IMR-90 (cell line): Measurements from ENCODE around the gene ZNF764. TPM values are rescaled to one million over a fixed set of nuclear protein-coding genes. Genes with fewer than 3 reads are reported as not detected.
A peak's percentile ranks its signal among the peaks of the same experiment; 100 is the strongest.

Experiments used
- ATAC-seq: fragments of 200-7000 bp; cut with Tn5 transposase; 2 replicates; pipeline ENCODE4 v1.9.1; 2020; ENCODE audit warnings: low read depth, mild to moderate bottlenecking, moderate library complexity
- BruUV-seq: library from RNA; stranded (reverse); fragments of 400-500 nt; replicated peaks from 2 replicates; lab custom pipeline; 2021; lab: Mats Ljungman, UMichigan
- CTCF ChIA-PET: fragments of 300-600 bp; formaldehyde crosslinking; extraction: SDS; loops from one replicate; lab custom pipeline; 2021; ENCODE audit warnings: antibody characterized with exemption; lab: Yijun Ruan, JAX
- POLR2A ChIA-PET: fragments of 300-600 bp; sonication (Branson Sonifier 250); formaldehyde crosslinking; loops from one replicate; lab custom pipeline; 2022; ENCODE audit warnings: antibody characterized with exemption; ENCODE audit not compliant: unreplicated experiment; lab: Charles Lee
- DNase-seq: peaks from one replicate; pipeline ENCODE4 v3.0.0; 2013
- H2AFZ ChIP-seq: replicated peaks from 2 replicates; pipeline ENCODE3; 2013; ENCODE audit warnings: low read length, mild to moderate bottlenecking; ENCODE audit not compliant: poor library complexity
- H2AK5ac ChIP-seq: 2 replicates; pipeline ENCODE4 v1.6.1; 2013; ENCODE audit warnings: low read depth, low read length, inconsistent platforms
- H2AK9ac ChIP-seq: replicated peaks from 2 replicates; pipeline ENCODE3; 2013; ENCODE audit warnings: mild to moderate bottlenecking, low read depth, low read length, moderate library complexity; ENCODE audit not compliant: poor library complexity
- H2BK120ac ChIP-seq: 2 replicates; pipeline ENCODE4 v1.6.1; 2013; ENCODE audit warnings: low read depth, low read length, inconsistent platforms
- H2BK15ac ChIP-seq: 3 replicates; pipeline ENCODE4 v1.6.1; 2013; ENCODE audit warnings: low read depth, low read length, inconsistent platforms
- H2BK20ac ChIP-seq: 2 replicates; pipeline ENCODE4 v1.6.1; 2013; ENCODE audit warnings: low read depth, mild to moderate bottlenecking, inconsistent platforms, low read length, moderate library complexity
- H2BK5ac ChIP-seq: 2 replicates; pipeline ENCODE4 v1.6.1; 2013; ENCODE audit warnings: mild to moderate bottlenecking, low read depth, low read length, inconsistent platforms; ENCODE audit not compliant: poor library complexity, severe bottlenecking
- H3K14ac ChIP-seq: replicated peaks from 2 replicates; pipeline ENCODE4 v1.6.1; 2013; ENCODE audit warnings: low read depth, low read length, inconsistent platforms
- H3K18ac ChIP-seq: 2 replicates; pipeline ENCODE4 v1.6.1; 2013; ENCODE audit warnings: low read depth, low read length, control low read depth
- H3K23ac ChIP-seq: 2 replicates; pipeline ENCODE4 v1.6.1; 2013; ENCODE audit warnings: low read depth, low read length, inconsistent platforms
- H3K27ac ChIP-seq: 2 replicates; pipeline ENCODE4 v1.5.1; 2013; ENCODE audit warnings: mild to moderate bottlenecking, control low read depth, low read length; ENCODE audit not compliant: insufficient read depth
- H3K27me3 ChIP-seq: 2 replicates; pipeline ENCODE4 v1.6.1; 2013; ENCODE audit warnings: low read length; ENCODE audit not compliant: control insufficient read depth, insufficient read depth
- H3K36me3 ChIP-seq: 2 replicates; pipeline ENCODE4 v1.6.1; 2013; ENCODE audit warnings: low read length, mixed read lengths; ENCODE audit not compliant: control insufficient read depth, insufficient read depth
- H3K4ac ChIP-seq: 2 replicates; pipeline ENCODE4 v1.6.1; 2013; ENCODE audit warnings: low read depth, low read length, inconsistent platforms
- H3K4me1 ChIP-seq: 2 replicates; pipeline ENCODE4 v1.6.1; 2013; ENCODE audit warnings: low read length, mixed read lengths; ENCODE audit not compliant: control insufficient read depth, insufficient read depth
- H3K4me2 ChIP-seq: 2 replicates; pipeline ENCODE4 v1.6.1; 2013; ENCODE audit warnings: low read depth, mild to moderate bottlenecking, control low read depth, low read length, moderate library complexity
- H3K4me3 ChIP-seq: 2 replicates; pipeline ENCODE4 v1.5.1; 2013; ENCODE audit warnings: low read depth, mild to moderate bottlenecking, control low read depth, low read length, moderate library complexity; ENCODE audit not compliant: insufficient read depth
- H3K56ac ChIP-seq: 2 replicates; pipeline ENCODE4 v1.6.1; 2013; ENCODE audit warnings: low read length, inconsistent platforms; ENCODE audit not compliant: insufficient read depth; ENCODE audit errors: extremely low read depth
- H3K79me1 ChIP-seq, 2 experiments: 2 replicates each; pipeline ENCODE4 v1.6.1; 2013; ENCODE audit warnings: low read length in 2 of 2, inconsistent platforms in 1 of 2, low read depth in 1 of 2
- H3K9ac ChIP-seq: 2 replicates; pipeline ENCODE4 v1.6.1; 2013; ENCODE audit warnings: low read depth, low read length, control low read depth
- H3K9me1 ChIP-seq: 2 replicates; pipeline ENCODE4 v1.6.1; 2013; ENCODE audit warnings: low read length, inconsistent platforms; ENCODE audit not compliant: insufficient read depth
- H3K9me3 ChIP-seq: 2 replicates; pipeline ENCODE4 v1.6.1; 2013; ENCODE audit warnings: low read length; ENCODE audit not compliant: control insufficient read depth, insufficient read depth
- H4K20me1 ChIP-seq: 2 replicates; pipeline ENCODE4 v1.6.1; 2013; ENCODE audit warnings: low read length, inconsistent platforms; ENCODE audit not compliant: insufficient read depth
- H4K5ac ChIP-seq: 2 replicates; pipeline ENCODE4 v1.6.1; 2013; ENCODE audit warnings: mild to moderate bottlenecking, low read depth, low read length, control low read depth
- H4K8ac ChIP-seq, 2 experiments: 2 replicates each; pipeline ENCODE4 v1.6.1; 2013; ENCODE audit warnings: low read depth in 2 of 2, low read length in 2 of 2, control low read depth in 1 of 2, inconsistent platforms in 1 of 2
- H4K91ac ChIP-seq: 2 replicates; pipeline ENCODE4 v1.6.1; 2013; ENCODE audit warnings: low read depth, low read length, inconsistent platforms; ENCODE audit not compliant: insufficient read depth
- CEBPB ChIP-seq: IDR thresholded peaks from 2 replicates; pipeline ENCODE4 v1.6.1; 2012; ENCODE audit warnings: low read depth, low read length, improper control_type of control experiment
- CHD1 ChIP-seq: IDR thresholded peaks from 2 replicates; pipeline ENCODE4 v1.6.1; 2012; ENCODE audit warnings: low read depth, low read length, improper control_type of control experiment
- MAZ ChIP-seq: IDR thresholded peaks from 2 replicates; pipeline ENCODE4 v1.6.1; 2012; ENCODE audit warnings: low read depth, mild to moderate bottlenecking, low read length, improper control_type of control experiment, moderate library complexity, borderline replicate concordance
- MXI1 ChIP-seq: IDR thresholded peaks from 2 replicates; pipeline ENCODE4 v1.6.1; 2012; ENCODE audit warnings: low read depth, mild to moderate bottlenecking, low read length, moderate library complexity, borderline replicate concordance
- POLR2A ChIP-seq: IDR thresholded peaks from 2 replicates; pipeline ENCODE4 v1.6.1; 2012; ENCODE audit warnings: mild to moderate bottlenecking, low read depth, low read length
- RAD21 ChIP-seq: IDR thresholded peaks from 2 replicates; pipeline ENCODE4 v1.6.1; 2012; ENCODE audit warnings: low read length, improper control_type of control experiment
- RCOR1 ChIP-seq: IDR thresholded peaks from 2 replicates; pipeline ENCODE4 v1.6.1; 2012; ENCODE audit warnings: mild to moderate bottlenecking, low read length, improper control_type of control experiment; ENCODE audit not compliant: insufficient replicate concordance
- SMC3 ChIP-seq: fragments of 150-350 bp; IDR thresholded peaks from 2 replicates; pipeline ENCODE4 v1.6.1; 2016; ENCODE audit warnings: low read depth, mild to moderate bottlenecking, antibody characterized with exemption, low read length, moderate library complexity
- WGBS, 2 experiments: methylation state at CpG; one replicate each; pipeline versions ENCODE4 v1.1.5 to v1.1.7; 2013; ENCODE audit warnings: missing lambda C conversion rate in 2 of 2; ENCODE audit not compliant: insufficient read length in 1 of 2; ENCODE audit errors: extremely low coverage in 2 of 2; 5-methylcytosine and 5-hydroxymethylcytosine counted together
- dilution Hi-C: fragments of 300-500 bp; cut with HindIII; formaldehyde crosslinking; loops from one replicate; pipeline ENCODE4 v1.14.3; 2018; ENCODE audit warnings: low sequenced_read_pairs; ENCODE audit not compliant: unreplicated experiment
- in situ Hi-C: fragments of 300-500 bp; cut with MboI; formaldehyde crosslinking; loops from 3 replicates; pipeline ENCODE4 v1.14.3; 2019; ENCODE audit warnings: low sequenced_read_pairs, inconsistent platforms, mixed read lengths
- intact Hi-C: fragments of 100-400 bp; cut with micrococcal nuclease; formaldehyde crosslinking; loops from 2 replicates; pipeline ENCODE4 v1.10.0; 2022
- polyA plus RNA-seq, 3 experiments: library from polyadenylated mRNA; depleted of rRNA; stranded (reverse); fragments of >200 nt; gene quantifications; 2 replicates each; pipeline ENCODE4 v1.2.3, GENCODE V29; 2012; ENCODE audit warnings: low replicate concordance in 1 of 3
- total RNA-seq: library from RNA; depleted of rRNA; stranded (reverse); fragments of >200 nt; gene quantifications from 2 replicates; pipeline ENCODE4 v1.2.3, GENCODE V29; 2012
- TF ChIP-seq, protein P1 (sequence below): fragments of 150-350 bp; IDR thresholded peaks from 2 replicates; pipeline ENCODE4 v1.6.1; 2016; ENCODE audit warnings: low read depth, mild to moderate bottlenecking, low read length, moderate library complexity, borderline replicate concordance

ZNF764 gene
- total and polyA plus RNA-seq, 2 of the 4 experiments (the other 2 are of a cell fraction) = 2.2 to 4.6 TPM

- H3K23ac ChIP-seq = peak within 1 kb of the TSS; percentile 81
- dilution Hi-C loops = no loop called here
- peak within 1 kb of the TSS; percentile 67; the same call in 1 of the 3 replicates for H2BK15ac ChIP-seq
- peak within 1 kb of the TSS; percentile 81 for H2BK5ac ChIP-seq
- H4K5ac ChIP-seq = peak within 1 kb of the TSS; percentile 83
- H3K4ac ChIP-seq = peak within 1 kb of the TSS; percentile 88
- peak within 1 kb of the TSS; percentile 56; the same call in 1 of the 2 replicates for H2AK5ac ChIP-seq
- peak within 1 kb of the TSS; percentile 78 to 98 for H4K8ac ChIP-seq
- DNase-seq (peak; percentile 96), ATAC-seq (peak; percentile 90)
- no peaks in the 10 kb centered on the region for H3K9me3 ChIP-seq
- H2BK20ac ChIP-seq = no peak within 1 kb of the TSS
- no peaks in the 10 kb centered on the region for H3K36me3 ChIP-seq
- H3K4me3 ChIP-seq = peak within 1 kb of the TSS; percentile 57
- peak within 1 kb of the TSS; percentile 97 for H3K4me2 ChIP-seq
- intact Hi-C loops = loop anchor here (1.0 kb wide), 2 partner anchors 44 to 122 kb away; no protein-coding TSS in a partner anchor
- H3K14ac ChIP-seq = peak within 1 kb of the TSS; percentile 90
- in situ Hi-C loops = loop anchor here (5.0 kb wide), 1 partner anchor 34 kb away; no protein-coding TSS in a partner anchor
- peak within 1 kb of the TSS; percentile 94 for H2AFZ ChIP-seq
- ChIA-PET CTCF (no interaction called here), POLR2A (no interaction called here)
- no peaks in the 10 kb centered on the region for H4K20me1 ChIP-seq
- no peaks in the 10 kb centered on the region for H3K9me1 ChIP-seq
- H4K91ac ChIP-seq = peak within 1 kb of the TSS; percentile 80
- no peaks in the 10 kb centered on the region for H3K27me3 ChIP-seq
- no TSS peak for BruUV-seq
- no peak for TF ChIP-seq CEBPB
- no peak for TF ChIP-seq CHD1
- no peak for TF ChIP-seq RCOR1
- TF ChIP-seq POLR2A = no peak
- TF ChIP-seq SMC3 = no peak
- TF ChIP-seq MAZ = peak; percentile 14; the same call in 1 of the 2 replicates
- TF ChIP-seq RAD21 = no peak
- TF ChIP-seq, protein P1, sequence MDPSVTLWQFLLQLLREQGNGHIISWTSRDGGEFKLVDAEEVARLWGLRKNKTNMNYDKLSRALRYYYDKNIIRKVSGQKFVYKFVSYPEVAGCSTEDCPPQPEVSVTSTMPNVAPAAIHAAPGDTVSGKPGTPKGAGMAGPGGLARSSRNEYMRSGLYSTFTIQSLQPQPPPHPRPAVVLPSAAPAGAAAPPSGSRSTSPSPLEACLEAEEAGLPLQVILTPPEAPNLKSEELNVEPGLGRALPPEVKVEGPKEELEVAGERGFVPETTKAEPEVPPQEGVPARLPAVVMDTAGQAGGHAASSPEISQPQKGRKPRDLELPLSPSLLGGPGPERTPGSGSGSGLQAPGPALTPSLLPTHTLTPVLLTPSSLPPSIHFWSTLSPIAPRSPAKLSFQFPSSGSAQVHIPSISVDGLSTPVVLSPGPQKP = no peak
- TF ChIP-seq MXI1 = peak; percentile 96
- 1% methylated on average over 39 of the region's 67 CpGs; no CpG with 5 or more reads in 1 of the 2 experiments for WGBS, 2 experiments
- H2BK120ac ChIP-seq = peak within 1 kb of the TSS; percentile 78
- peak within 1 kb of the TSS; percentile 79 for H3K9ac ChIP-seq
- peak within 1 kb of the TSS; percentile 81 for H3K56ac ChIP-seq
- H3K27ac ChIP-seq = peak within 1 kb of the TSS; percentile 89
- H3K4me1 ChIP-seq = peaks cover 9% of the 10 kb centered on the region
- peak within 1 kb of the TSS; percentile 90 for H2AK9ac ChIP-seq
- peaks cover 5 to 22% of the 10 kb centered on the region in 2 experiments; a peak in 3 of 4 replicates for H3K79me1 ChIP-seq
- peak within 1 kb of the TSS; percentile 26 for H3K18ac ChIP-seq
Observed at GRCh38 chr16:30571445-30572322, 13.5 kb upstream of the ZNF764 start, which contains the start of gene ZNF688. Gene ZNF688, minus strand, starts transcription at chr16:30571714. Its CDS starts 85 bp downstream, at chr16:30571629.
